Upper lobe of left lung (tissue), 6 donors: ENCODE measurements around the gene SERPINA6. TPM values are rescaled to one million over a fixed set of nuclear protein-coding genes. Genes with fewer than 3 reads are reported as not detected.

Experiments
- ATAC-seq, 2 donors: fragments of 200-7000 bp; cut with Tn5 transposase; one replicate each; pipeline ENCODE4 v1.9.1; 2022; ENCODE audit warnings: mild to moderate bottlenecking in 2 of 2, moderate library complexity in 2 of 2; ENCODE audit not compliant: low FRiP score in 2 of 2
- DNase-seq, 2 donors: peaks; one replicate each; pipeline ENCODE4 v3.0.0-alpha.2; 2019 to 2020
- H3K27ac ChIP-seq, 4 donors: fragments of 200-600 bp; sonication (generic); one replicate each; pipeline ENCODE4 v1.5.1; 2016 to 2019
- H3K27me3 ChIP-seq, 4 donors: fragments of 200-600 bp; sonication (generic); one replicate each; pipeline ENCODE4 v1.5.1; 2017 to 2019
- H3K36me3 ChIP-seq, 4 donors: fragments of 200-600 bp; sonication (generic); one replicate each; pipeline ENCODE4 v1.5.1; 2016 to 2019
- H3K4me1 ChIP-seq, 4 donors: fragments of 200-600 bp; sonication (generic); one replicate each; pipeline ENCODE4 v1.5.1; 2018 to 2019
- H3K4me3 ChIP-seq, 4 donors: fragments of 200-600 bp; sonication (generic); one replicate each; pipeline ENCODE4 v1.5.1; 2017 to 2019; ENCODE audit warnings: mild to moderate bottlenecking in 2 of 4, moderate library complexity in 1 of 4
- H3K9me3 ChIP-seq, 4 donors: fragments of 200-600 bp; sonication (generic); one replicate each; pipeline ENCODE4 v1.5.1; 2018 to 2019
- EP300 ChIP-seq, 4 donors: sonication (generic); formaldehyde crosslinking; IDR thresholded peaks; one replicate each; pipeline ENCODE4 v1.5.1; 2017; ENCODE audit warnings: antibody characterized with exemption in 4 of 4, control low read depth in 2 of 4
- POLR2A ChIP-seq, 4 donors: fragments of 450-650 bp; IDR thresholded peaks; one replicate each; pipeline ENCODE4 v1.5.1; 2016 to 2017; ENCODE audit warnings: antibody characterized with exemption in 4 of 4, mild to moderate bottlenecking in 2 of 4
- POLR2AphosphoS5 ChIP-seq, 2 donors: sonication (generic); formaldehyde crosslinking; IDR thresholded peaks; one replicate each; pipeline ENCODE4 v1.5.1; 2017; ENCODE audit warnings: antibody characterized with exemption in 2 of 2
- WGBS, 2 donors: methylation state at CpG; one replicate each; pipeline ENCODE4 v1.1.5; 2017 to 2018; 5-methylcytosine and 5-hydroxymethylcytosine counted together
- total RNA-seq, 6 donors: library from RNA; depleted of rRNA in 4 of 6; stranded (reverse); fragments of >200 nt in 4 of 6; gene quantifications; one replicate each; pipeline versions ENCODE4 v1.1.0 to v1.2.1, GENCODE V29; 2016 to 2021
- TF ChIP-seq, protein P1 (sequence below), 6 experiments: fragments of 450-650 bp in 4 of 6; fragments of 200-600 bp in 2 of 6; sonication (generic) in 2 of 6; IDR thresholded peaks; one replicate each; pipeline ENCODE4 v1.5.1; 2016 to 2019; ENCODE audit warnings: antibody characterized with exemption in 6 of 6
- donor health status: DM: no; HTN: no; CAD: no; lungs with moderate emphysema.
- donor health status: DM: no; HTN: yes; CAD: no; lungs with severe emphysema.

Gene SERPINA6
- total RNA-seq, 6 donors from 2014 or later = 0.46 to 0.51 (median 0.49) TPM; not detected in 3

DNA sequence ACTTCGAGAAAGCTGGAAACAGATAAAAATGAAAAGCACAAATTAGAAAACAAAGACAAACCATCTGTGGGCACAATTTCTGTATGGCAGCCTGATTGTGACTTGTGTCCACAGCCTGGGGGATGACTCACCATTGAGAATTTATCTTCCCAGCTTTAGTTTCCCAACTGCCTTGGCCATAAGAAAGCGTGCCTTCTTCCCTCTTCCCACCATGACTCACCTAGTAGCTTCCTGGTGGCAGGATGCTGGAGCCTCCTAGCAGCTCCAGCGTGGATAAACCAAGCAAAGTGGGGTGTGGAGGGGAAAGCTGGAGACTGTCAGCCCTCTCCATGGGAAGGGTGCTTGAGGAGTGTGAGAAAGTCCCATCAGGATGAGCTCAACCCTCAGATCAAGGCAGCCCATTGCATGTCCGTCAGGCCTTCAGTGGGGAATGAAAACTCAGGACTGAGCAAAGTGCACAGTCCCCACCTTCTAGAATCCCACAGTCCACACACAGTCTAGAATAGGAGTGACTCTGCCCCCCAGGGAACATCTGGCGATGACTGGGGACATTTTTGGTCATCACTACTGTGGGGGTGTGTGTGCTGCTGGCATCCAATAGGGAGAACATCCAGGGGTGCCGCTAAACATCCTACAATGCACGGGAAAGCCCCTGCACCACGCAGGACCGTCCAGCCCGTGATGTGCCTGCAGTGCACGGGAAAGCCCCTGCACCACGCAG is 22.4 kb upstream of the SERPINA6 start:
- ATAC-seq (peak in 1 of 2 donors; percentile 42), DNase-seq (no peak)
- no peak for TF ChIP-seq POLR2A (IDR thresholded peaks at IDR 0.05)
- no peak for TF ChIP-seq POLR2AphosphoS5 (IDR thresholded peaks at IDR 0.05)
- no peak for TF ChIP-seq EP300 (IDR thresholded peaks at IDR 0.05)
- TF ChIP-seq, protein P1, sequence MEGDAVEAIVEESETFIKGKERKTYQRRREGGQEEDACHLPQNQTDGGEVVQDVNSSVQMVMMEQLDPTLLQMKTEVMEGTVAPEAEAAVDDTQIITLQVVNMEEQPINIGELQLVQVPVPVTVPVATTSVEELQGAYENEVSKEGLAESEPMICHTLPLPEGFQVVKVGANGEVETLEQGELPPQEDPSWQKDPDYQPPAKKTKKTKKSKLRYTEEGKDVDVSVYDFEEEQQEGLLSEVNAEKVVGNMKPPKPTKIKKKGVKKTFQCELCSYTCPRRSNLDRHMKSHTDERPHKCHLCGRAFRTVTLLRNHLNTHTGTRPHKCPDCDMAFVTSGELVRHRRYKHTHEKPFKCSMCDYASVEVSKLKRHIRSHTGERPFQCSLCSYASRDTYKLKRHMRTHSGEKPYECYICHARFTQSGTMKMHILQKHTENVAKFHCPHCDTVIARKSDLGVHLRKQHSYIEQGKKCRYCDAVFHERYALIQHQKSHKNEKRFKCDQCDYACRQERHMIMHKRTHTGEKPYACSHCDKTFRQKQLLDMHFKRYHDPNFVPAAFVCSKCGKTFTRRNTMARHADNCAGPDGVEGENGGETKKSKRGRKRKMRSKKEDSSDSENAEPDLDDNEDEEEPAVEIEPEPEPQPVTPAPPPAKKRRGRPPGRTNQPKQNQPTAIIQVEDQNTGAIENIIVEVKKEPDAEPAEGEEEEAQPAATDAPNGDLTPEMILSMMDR (IDR thresholded peaks at IDR 0.05) = no peak
- Histone ChIP-seq H3K36me3 (no peaks in the 10 kb centered on the region), H3K9me3 (no peaks in the 10 kb centered on the region), H3K4me1 (peaks cover 0 to 15% (median 7%) of the 10 kb centered on the region in 4 donors), H3K4me3 (no peak overlapping the region), H3K27me3 (no peaks in the 10 kb centered on the region), H3K27ac (no peak overlapping the region)
- WGBS, 2 donors = 80 to 84% methylated on average over 11 to 12 of the region's 12 CpGs

DNA sequence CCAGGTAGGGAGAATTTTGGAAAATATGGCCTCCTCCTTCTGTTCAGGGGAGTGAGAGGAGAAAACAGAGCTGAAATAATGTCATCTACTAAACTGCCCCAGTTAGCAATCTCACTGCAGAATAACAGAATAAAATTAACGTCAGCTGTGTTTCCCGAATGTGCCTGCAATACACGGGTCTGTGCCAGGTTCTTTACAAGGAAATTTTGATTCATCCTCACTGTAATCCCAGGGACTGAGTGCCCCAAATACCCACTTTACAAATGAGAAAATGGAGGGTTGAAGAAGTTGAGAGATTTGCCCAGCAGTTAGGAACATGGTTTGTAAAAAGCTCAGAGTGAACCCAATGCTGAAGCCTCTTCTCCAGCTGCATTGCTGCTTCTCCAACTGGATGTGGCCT is 21.3 kb upstream of the SERPINA6 start:
- H3K36me3 ChIP-seq = no peaks in the 10 kb centered on the region
- no peak for TF ChIP-seq POLR2A (IDR thresholded peaks at IDR 0.05)
- TF ChIP-seq, protein P1 (IDR thresholded peaks at IDR 0.05) = no peak
- TF ChIP-seq EP300 (IDR thresholded peaks at IDR 0.05) = no peak
- TF ChIP-seq POLR2AphosphoS5 (IDR thresholded peaks at IDR 0.05) = no peak
- no peaks in the 10 kb centered on the region for H3K9me3 ChIP-seq
- WGBS, 2 donors = 88 to 91% methylated on average over 3 of the region's 3 CpGs
- H3K27me3 ChIP-seq = no peaks in the 10 kb centered on the region
- ATAC-seq (no peak), DNase-seq (no peak)
- H3K27ac ChIP-seq = no peak overlapping the region
- H3K4me3 ChIP-seq = no peak overlapping the region
- peaks cover 0 to 15% (median 7%) of the 10 kb centered on the region in 4 donors for H3K4me1 ChIP-seq

DNA sequence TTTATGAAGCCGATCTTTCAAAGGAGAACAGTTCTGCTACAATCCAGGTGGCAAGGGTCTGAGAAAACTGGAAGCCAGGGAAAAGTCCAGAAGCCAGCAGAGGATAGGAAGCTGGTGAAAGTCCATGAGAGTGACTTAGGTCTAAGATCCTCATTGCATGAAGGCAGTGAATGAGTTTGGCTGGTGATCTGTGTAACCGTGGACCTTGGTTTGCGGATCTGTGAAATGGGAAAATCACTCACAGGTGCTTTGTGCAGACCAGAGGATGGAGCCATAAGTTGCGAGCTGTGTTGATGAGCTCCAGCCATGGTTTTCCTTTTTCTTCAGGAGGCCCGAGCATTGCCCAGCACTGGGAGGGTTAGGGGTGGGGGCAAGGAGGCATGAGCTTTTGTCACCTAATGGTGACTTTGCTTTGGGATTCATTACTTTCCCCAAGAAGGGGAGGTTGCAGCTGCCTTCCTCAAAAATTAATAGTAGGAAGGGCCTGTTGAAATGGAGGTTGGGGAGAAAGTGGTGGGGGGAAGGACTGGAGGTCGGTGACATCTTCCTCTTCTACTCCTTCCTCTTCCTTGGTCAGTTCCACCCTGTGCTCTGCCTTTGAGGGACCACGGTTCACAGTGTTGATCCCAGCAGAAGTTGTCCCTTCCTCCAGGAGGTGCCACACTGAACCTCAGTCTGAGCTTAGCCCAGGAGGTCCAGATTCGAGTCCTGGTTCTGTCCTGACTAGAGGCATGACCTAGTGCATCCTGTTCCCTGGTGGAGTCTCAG is 20.3 kb upstream of the SERPINA6 start:
- ATAC-seq (no peak), DNase-seq (no peak)
- peaks cover 0 to 15% (median 7%) of the 10 kb centered on the region in 4 donors for H3K4me1 ChIP-seq
- H3K9me3 ChIP-seq = no peaks in the 10 kb centered on the region
- 85 to 87% methylated on average over 7 to 8 of the region's 8 CpGs for WGBS, 2 donors
- H3K36me3 ChIP-seq = no peaks in the 10 kb centered on the region
- no peak overlapping the region for H3K27ac ChIP-seq
- H3K4me3 ChIP-seq = no peak overlapping the region
- TF ChIP-seq, protein P1 (IDR thresholded peaks at IDR 0.05) = no peak
- TF ChIP-seq EP300 (IDR thresholded peaks at IDR 0.05) (no peak), POLR2AphosphoS5 (IDR thresholded peaks at IDR 0.05) (no peak), POLR2A (IDR thresholded peaks at IDR 0.05) (no peak)
- no peaks in the 10 kb centered on the region for H3K27me3 ChIP-seq

DNA sequence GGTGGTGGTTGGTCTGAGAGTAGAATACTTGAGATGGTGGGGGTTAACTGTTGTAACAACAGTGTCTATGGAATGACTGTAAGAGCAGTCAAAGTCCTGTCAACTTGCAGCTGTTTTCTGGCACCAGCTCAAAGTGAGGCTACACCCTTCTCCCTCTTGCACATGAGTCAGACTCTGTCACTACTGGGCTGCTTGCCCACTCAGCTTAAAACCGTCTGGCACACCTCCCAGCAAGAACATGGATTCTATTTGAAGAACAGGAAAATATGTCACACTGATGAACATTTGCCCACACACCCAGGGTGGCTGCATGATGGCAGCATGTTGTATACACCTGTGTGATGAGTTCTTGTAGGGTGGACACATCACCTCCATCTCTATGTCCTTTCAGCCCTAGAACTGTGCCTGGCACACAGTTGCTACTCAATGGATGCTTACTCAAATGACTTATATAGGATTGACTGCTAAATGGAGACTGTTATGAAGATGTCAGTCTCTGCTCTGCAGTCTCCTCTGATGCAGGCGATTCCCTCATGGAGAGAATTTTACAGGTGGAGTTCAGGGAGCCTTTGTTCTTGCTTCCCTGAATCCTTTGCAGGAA is 19.3 kb upstream of the SERPINA6 start:
- DNase-seq (peak in 1 of 2 donors; percentile 89), ATAC-seq (peak; percentile 77 to 91)
- Histone ChIP-seq H3K4me1 (peaks cover 0 to 15% (median 7%) of the 10 kb centered on the region in 4 donors), H3K36me3 (no peaks in the 10 kb centered on the region), H3K9me3 (no peaks in the 10 kb centered on the region), H3K27me3 (no peaks in the 10 kb centered on the region), H3K27ac (peak overlapping the region in 1 of 4 donors; percentile 39), H3K4me3 (no peak overlapping the region)
- 38 to 41% methylated on average over 2 of the region's 2 CpGs for WGBS, 2 donors
- peak in 1 of 4 donors; percentile 25 for TF ChIP-seq EP300 (IDR thresholded peaks at IDR 0.05)
- peak; percentile 32 to 46 for TF ChIP-seq POLR2AphosphoS5 (IDR thresholded peaks at IDR 0.05)
- TF ChIP-seq, protein P1 (IDR thresholded peaks at IDR 0.05) = no peak
